CD14-positive monocyte (primary cell): ENCODE data around the gene FREM1. TPM values are rescaled to one million over a fixed set of nuclear protein-coding genes. Genes with fewer than 3 reads are reported as not detected.

Experiments used
- DNase-seq, 3 donors: peaks; one replicate each; pipeline ENCODE4 v3.0.0-alpha.2; 2011 to 2022
- H2AFZ ChIP-seq: 2 replicates; pipeline ENCODE4 v1.6.0; 2012; ENCODE audit warnings: mild to moderate bottlenecking, low read depth, low read length, inconsistent platforms; ENCODE audit not compliant: insufficient read depth, poor library complexity, severe bottlenecking
- H3K27ac ChIP-seq, 2 donors: 1 replicate in 1 of 2; 2 replicates in 1 of 2; pipeline ENCODE4 v1.5.1; 2012 to 2013; ENCODE audit warnings: low read length in 2 of 2, control low read depth in 1 of 2, inconsistent platforms in 1 of 2, low read depth in 1 of 2, mild to moderate bottlenecking in 1 of 2
- H3K27me3 ChIP-seq, 2 donors: one replicate each; pipeline versions ENCODE4 v1.6.0 to v1.6.1; 2011 to 2013; ENCODE audit warnings: low read length in 2 of 2; ENCODE audit not compliant: control insufficient read depth in 2 of 2, insufficient read depth in 2 of 2
- H3K36me3 ChIP-seq, 2 donors: replicated peaks in 1 of 2; 1 replicate in 1 of 2; 2 replicates in 1 of 2; pipeline versions ENCODE4 v1.5.1 to v1.6.1; 2012 to 2013; ENCODE audit warnings: low read length in 2 of 2, control low read depth in 1 of 2, inconsistent platforms in 1 of 2, mild to moderate bottlenecking in 1 of 2; ENCODE audit not compliant: insufficient read depth in 2 of 2, control insufficient read depth in 1 of 2
- H3K4me1 ChIP-seq, 2 donors: 1 replicate in 1 of 2; 2 replicates in 1 of 2; pipeline versions ENCODE4 v1.5.1 to v1.6.1; 2012 to 2013; ENCODE audit warnings: low read length in 2 of 2, control low read depth in 1 of 2, inconsistent platforms in 1 of 2, mild to moderate bottlenecking in 1 of 2, moderate library complexity in 1 of 2; ENCODE audit not compliant: insufficient read depth in 2 of 2, control insufficient read depth in 1 of 2
- H3K4me2 ChIP-seq: replicated peaks from 2 replicates; pipeline ENCODE3; 2012; ENCODE audit warnings: low read length, moderate library complexity, mild to moderate bottlenecking; ENCODE audit not compliant: poor library complexity, severe bottlenecking; ENCODE audit errors: extremely low read depth
- H3K4me3 ChIP-seq, 3 experiments: fragments of 200-600 bp in 1 of 3; sonication (generic) in 1 of 3; replicated peaks in 1 of 3; 1 replicate in 2 of 3; 2 replicates in 1 of 3; pipeline ENCODE4 v1.5.1; 2011 to 2013; ENCODE audit warnings: low read length in 3 of 3, mild to moderate bottlenecking in 3 of 3, control low read depth in 2 of 3, low read depth in 2 of 3, inconsistent platforms in 1 of 3, moderate library complexity in 1 of 3
- H3K79me2 ChIP-seq: 2 replicates; pipeline ENCODE4 v1.6.0; 2012; ENCODE audit warnings: mild to moderate bottlenecking, control low read depth, inconsistent platforms, low read length, moderate library complexity; ENCODE audit not compliant: insufficient read depth
- H3K9ac ChIP-seq: 2 replicates; pipeline ENCODE4 v1.6.0; 2017; ENCODE audit warnings: low read length, mild to moderate bottlenecking; ENCODE audit not compliant: insufficient read depth, poor library complexity, severe bottlenecking
- H3K9me3 ChIP-seq, 2 donors: replicated peaks in 1 of 2; 1 replicate in 1 of 2; 2 replicates in 1 of 2; pipeline versions ENCODE4 v1.5.1 to v1.6.1; 2012 to 2013; ENCODE audit warnings: low read length in 2 of 2, control low read depth in 1 of 2; ENCODE audit not compliant: control insufficient read depth in 1 of 2, insufficient read depth in 1 of 2
- H4K20me1 ChIP-seq: 2 replicates; pipeline ENCODE4 v1.6.0; 2012; ENCODE audit warnings: mild to moderate bottlenecking, low read length, control low read depth, moderate library complexity; ENCODE audit not compliant: insufficient read depth
- H3K27ac Mint-ChIP-seq, 7 donors: one replicate each; pipeline ENCODE4 v1.8.0; 2020; ENCODE audit warnings: mild to moderate bottlenecking in 7 of 7, mixed read lengths in 7 of 7, moderate library complexity in 6 of 7, inconsistent platforms in 2 of 7
- H3K27me3 Mint-ChIP-seq, 3 donors: one replicate each; pipeline ENCODE4 v1.8.0; 2021 to 2022; ENCODE audit warnings: low read depth in 3 of 3, mild to moderate bottlenecking in 3 of 3, mixed read lengths in 3 of 3, moderate library complexity in 3 of 3, inconsistent platforms in 1 of 3
- H3K36me3 Mint-ChIP-seq, 2 donors: one replicate each; pipeline ENCODE4 v1.8.0; 2020; ENCODE audit warnings: mixed read lengths in 2 of 2, inconsistent platforms in 1 of 2, mild to moderate bottlenecking in 1 of 2
- H3K4me1 Mint-ChIP-seq: one replicate; pipeline ENCODE4 v1.8.0; 2020; ENCODE audit warnings: mild to moderate bottlenecking, mixed read lengths
- H3K4me3 Mint-ChIP-seq, 2 donors: one replicate each; pipeline ENCODE4 v1.8.0; 2020; ENCODE audit warnings: mild to moderate bottlenecking in 2 of 2, mixed read lengths in 2 of 2, moderate library complexity in 1 of 2
- H3K9me3 Mint-ChIP-seq, 7 donors: one replicate each; pipeline ENCODE4 v1.8.0; 2020 to 2022; ENCODE audit warnings: mixed read lengths in 7 of 7, mild to moderate bottlenecking in 6 of 7, moderate library complexity in 6 of 7, inconsistent platforms in 2 of 7
- WGBS: methylation state at CpG from one replicate; pipeline ENCODE4 v1.1.5; 2013; ENCODE audit warnings: missing lambda C conversion rate; ENCODE audit not compliant: insufficient coverage; 5-methylcytosine and 5-hydroxymethylcytosine counted together
- intact Hi-C, 2 donors: fragments of 100-400 bp; cut with micrococcal nuclease; formaldehyde crosslinking; loops; one replicate each; pipeline versions ENCODE4 v1.15.0 to v1.15.1; 2023
- polyA plus RNA-seq, 3 donors: library from polyadenylated mRNA; depleted of rRNA in 1 of 3; unstranded in 2 of 3; stranded (reverse) in 1 of 3; fragments of 300-500 nt in 2 of 3; fragments of >200 nt in 1 of 3; fragmentation: Illumina TruSeq in 2 of 3; gene quantifications; 1 replicate in 2 of 3; 2 replicates in 1 of 3; pipeline ENCODE4 v1.2.3, GENCODE V29; 2012 to 2021
- TF ChIP-seq, protein P1 (sequence below): fragments of 200-600 bp; IDR thresholded peaks from one replicate; pipeline ENCODE4 v1.8.0; 2022; ENCODE audit warnings: antibody characterized with exemption, mild to moderate bottlenecking

The FREM1 gene
- polyA plus RNA-seq, 3 donors = not detected

DNA sequence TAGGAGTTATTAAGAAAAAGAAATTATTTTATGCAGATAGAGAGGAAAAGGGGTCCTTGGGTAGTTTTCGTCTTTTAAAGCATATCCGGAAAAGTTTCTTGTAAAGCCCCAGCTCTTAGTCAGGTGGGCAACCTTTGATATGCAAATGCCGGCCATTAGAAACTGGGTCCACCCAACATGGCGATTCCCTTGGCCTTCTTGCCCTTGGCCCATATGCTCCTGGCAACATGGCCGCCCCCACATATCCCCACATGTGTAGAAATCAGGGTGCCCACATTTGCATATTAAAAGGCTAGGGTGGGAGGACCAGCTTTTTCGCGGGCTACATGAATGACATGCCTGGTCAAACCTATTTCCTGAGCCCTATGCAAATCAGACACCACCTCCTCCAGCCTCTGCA is 73.3 kb downstream of the FREM1 start:
- Mint-ChIP-seq H3K36me3 (no peaks in the 10 kb centered on the region), H3K4me3 (no peak overlapping the region), H3K27ac (no peak overlapping the region), H3K27me3 (no peaks in the 10 kb centered on the region), H3K4me1 (no peaks in the 10 kb centered on the region), H3K9me3 (peaks cover 2 to 9% (median 6%) of the 10 kb centered on the region in 7 donors)
- DNase-seq = no peak
- H3K9ac ChIP-seq = no peak overlapping the region
- H3K4me2 ChIP-seq = no peak overlapping the region
- H3K9me3 ChIP-seq = no peaks in the 10 kb centered on the region
- intact Hi-C loops = no loop called here
- H3K27ac ChIP-seq = no peak overlapping the region
- H3K79me2 ChIP-seq = no peaks in the 10 kb centered on the region
- H3K4me1 ChIP-seq = no peaks in the 10 kb centered on the region
- TF ChIP-seq, protein P1, sequence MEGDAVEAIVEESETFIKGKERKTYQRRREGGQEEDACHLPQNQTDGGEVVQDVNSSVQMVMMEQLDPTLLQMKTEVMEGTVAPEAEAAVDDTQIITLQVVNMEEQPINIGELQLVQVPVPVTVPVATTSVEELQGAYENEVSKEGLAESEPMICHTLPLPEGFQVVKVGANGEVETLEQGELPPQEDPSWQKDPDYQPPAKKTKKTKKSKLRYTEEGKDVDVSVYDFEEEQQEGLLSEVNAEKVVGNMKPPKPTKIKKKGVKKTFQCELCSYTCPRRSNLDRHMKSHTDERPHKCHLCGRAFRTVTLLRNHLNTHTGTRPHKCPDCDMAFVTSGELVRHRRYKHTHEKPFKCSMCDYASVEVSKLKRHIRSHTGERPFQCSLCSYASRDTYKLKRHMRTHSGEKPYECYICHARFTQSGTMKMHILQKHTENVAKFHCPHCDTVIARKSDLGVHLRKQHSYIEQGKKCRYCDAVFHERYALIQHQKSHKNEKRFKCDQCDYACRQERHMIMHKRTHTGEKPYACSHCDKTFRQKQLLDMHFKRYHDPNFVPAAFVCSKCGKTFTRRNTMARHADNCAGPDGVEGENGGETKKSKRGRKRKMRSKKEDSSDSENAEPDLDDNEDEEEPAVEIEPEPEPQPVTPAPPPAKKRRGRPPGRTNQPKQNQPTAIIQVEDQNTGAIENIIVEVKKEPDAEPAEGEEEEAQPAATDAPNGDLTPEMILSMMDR = no peak
- 100% methylated on average over 2 of the region's 7 CpGs for WGBS
- H3K4me3 ChIP-seq = no peak overlapping the region
- H4K20me1 ChIP-seq = no peaks in the 10 kb centered on the region
- no peaks in the 10 kb centered on the region for H3K36me3 ChIP-seq
- no peaks in the 10 kb centered on the region for H3K27me3 ChIP-seq
- H2AFZ ChIP-seq = no peak overlapping the region

DNA sequence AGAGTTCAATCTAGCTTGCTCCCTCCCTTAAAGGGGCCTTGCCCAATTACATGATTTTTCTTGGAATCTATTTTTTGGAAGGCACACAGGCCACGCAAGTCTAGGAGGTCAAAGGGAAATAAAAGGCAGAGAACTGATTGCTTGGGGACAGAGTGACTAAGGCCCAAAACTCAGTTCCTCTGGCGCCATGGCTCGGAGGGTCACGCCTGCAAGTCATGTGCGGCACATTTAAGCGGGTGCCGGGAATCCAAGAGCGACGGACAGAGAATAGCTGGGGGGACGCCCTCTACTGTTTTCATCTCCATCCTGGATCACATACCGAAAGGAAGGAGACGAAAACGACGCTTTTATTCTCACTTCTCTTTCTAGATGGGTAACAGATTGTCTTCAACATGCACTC is 78.6 kb downstream of the FREM1 start:
- H3K27me3 Mint-ChIP-seq = peaks cover 0 to 3% (median 0%) of the 10 kb centered on the region in 3 donors
- H3K27me3 ChIP-seq = no peaks in the 10 kb centered on the region

More for the DNA sequence above, 78.6 kb downstream of the FREM1 start:
- H3K4me3 ChIP-seq = no peak overlapping the region
- WGBS = 94% methylated on average over 10 of the region's 14 CpGs
- Mint-ChIP-seq H3K4me3 (no peak overlapping the region), H3K9me3 (peaks cover 4 to 17% (median 7%) of the 10 kb centered on the region in 7 donors), H3K36me3 (no peaks in the 10 kb centered on the region), H3K4me1 (no peaks in the 10 kb centered on the region), H3K27ac (no peak overlapping the region)
- H3K9me3 ChIP-seq = peaks cover 0 to 3% of the 10 kb centered on the region in 2 donors
- H3K4me1 ChIP-seq = no peaks in the 10 kb centered on the region
- no peak overlapping the region for H2AFZ ChIP-seq
- H3K79me2 ChIP-seq = no peaks in the 10 kb centered on the region
- no peak overlapping the region for H3K27ac ChIP-seq
- intact Hi-C loops = no loop called here
- no peak overlapping the region for H3K4me2 ChIP-seq
- TF ChIP-seq, protein P1 = no peak
- H4K20me1 ChIP-seq = no peaks in the 10 kb centered on the region
- H3K9ac ChIP-seq = no peak overlapping the region
- no peak for DNase-seq
- H3K36me3 ChIP-seq = no peaks in the 10 kb centered on the region
